Esophagus muscularis mucosa (tissue), 3 donors: ENCODE results near the gene RHBDD1.
"Not testable (repeated sequence)": the region's sequence is repeated elsewhere in the genome, so short reads cannot be mapped to it uniquely, and the experiment has no call there.

ENCODE experiments used
- POLR2AphosphoS5 ChIP-seq, 2 donors: sonication (generic); formaldehyde crosslinking; IDR thresholded peaks; one replicate each; pipeline ENCODE4 v1.6.1; 2017; ENCODE audit warnings: antibody characterized with exemption in 2 of 2
- TF ChIP-seq, protein P1 (sequence below), 3 experiments: fragments of 200-600 bp in 2 of 3; fragments of 450-650 bp in 1 of 3; sonication (generic) in 2 of 3; IDR thresholded peaks; one replicate each; pipeline ENCODE4 v1.5.1; 2017 to 2019; ENCODE audit warnings: antibody characterized with exemption in 3 of 3, mild to moderate bottlenecking in 2 of 3, moderate library complexity in 1 of 3

DNA sequence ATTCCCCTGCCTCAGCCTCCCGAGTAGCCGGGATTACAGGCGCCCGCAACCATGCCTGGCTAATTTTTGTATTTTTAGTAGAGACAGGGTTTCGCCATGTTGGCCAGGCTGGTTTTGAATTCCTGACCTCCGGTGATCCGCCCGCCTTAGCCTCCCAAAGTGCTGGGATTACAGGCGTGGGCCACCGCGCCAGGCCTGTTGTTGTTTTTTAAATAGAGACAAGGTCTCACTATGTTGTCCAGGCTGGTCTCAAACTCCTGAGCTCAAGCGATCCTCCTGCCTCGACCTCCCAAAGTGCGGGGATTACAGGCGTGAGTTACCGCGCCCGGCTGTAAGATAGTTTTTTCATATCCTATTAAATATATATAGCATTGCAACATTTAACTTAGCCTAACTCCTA lies 974 bp upstream of the RHBDD1 start:
- TF ChIP-seq, protein P1, sequence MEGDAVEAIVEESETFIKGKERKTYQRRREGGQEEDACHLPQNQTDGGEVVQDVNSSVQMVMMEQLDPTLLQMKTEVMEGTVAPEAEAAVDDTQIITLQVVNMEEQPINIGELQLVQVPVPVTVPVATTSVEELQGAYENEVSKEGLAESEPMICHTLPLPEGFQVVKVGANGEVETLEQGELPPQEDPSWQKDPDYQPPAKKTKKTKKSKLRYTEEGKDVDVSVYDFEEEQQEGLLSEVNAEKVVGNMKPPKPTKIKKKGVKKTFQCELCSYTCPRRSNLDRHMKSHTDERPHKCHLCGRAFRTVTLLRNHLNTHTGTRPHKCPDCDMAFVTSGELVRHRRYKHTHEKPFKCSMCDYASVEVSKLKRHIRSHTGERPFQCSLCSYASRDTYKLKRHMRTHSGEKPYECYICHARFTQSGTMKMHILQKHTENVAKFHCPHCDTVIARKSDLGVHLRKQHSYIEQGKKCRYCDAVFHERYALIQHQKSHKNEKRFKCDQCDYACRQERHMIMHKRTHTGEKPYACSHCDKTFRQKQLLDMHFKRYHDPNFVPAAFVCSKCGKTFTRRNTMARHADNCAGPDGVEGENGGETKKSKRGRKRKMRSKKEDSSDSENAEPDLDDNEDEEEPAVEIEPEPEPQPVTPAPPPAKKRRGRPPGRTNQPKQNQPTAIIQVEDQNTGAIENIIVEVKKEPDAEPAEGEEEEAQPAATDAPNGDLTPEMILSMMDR (IDR thresholded peaks at IDR 0.05), result not testable (repeated sequence)
- TF ChIP-seq POLR2AphosphoS5 (IDR thresholded peaks at IDR 0.05), result not testable (repeated sequence)
